Mammary epithelial cell (primary cell): Measurements from ENCODE around the gene CNOT3.

Experiments used
- CTCF ChIP-seq, 2 donors: IDR thresholded peaks in 1 of 2; conservative IDR thresholded peaks in 1 of 2; 2 replicates each; pipeline ENCODE4 v1.5.1; 2011 to 2012; ENCODE audit warnings: inconsistent platforms in 2 of 2, low read length in 2 of 2, mild to moderate bottlenecking in 2 of 2, control low read depth in 1 of 2, low read depth in 1 of 2; ENCODE audit not compliant: insufficient read depth in 1 of 2; ENCODE audit errors: extremely low read depth in 1 of 2
- EZH2 ChIP-seq: IDR thresholded peaks from 2 replicates; pipeline ENCODE4 v1.6.1; 2012; ENCODE audit warnings: low read length, inconsistent platforms, borderline replicate concordance

DNA sequence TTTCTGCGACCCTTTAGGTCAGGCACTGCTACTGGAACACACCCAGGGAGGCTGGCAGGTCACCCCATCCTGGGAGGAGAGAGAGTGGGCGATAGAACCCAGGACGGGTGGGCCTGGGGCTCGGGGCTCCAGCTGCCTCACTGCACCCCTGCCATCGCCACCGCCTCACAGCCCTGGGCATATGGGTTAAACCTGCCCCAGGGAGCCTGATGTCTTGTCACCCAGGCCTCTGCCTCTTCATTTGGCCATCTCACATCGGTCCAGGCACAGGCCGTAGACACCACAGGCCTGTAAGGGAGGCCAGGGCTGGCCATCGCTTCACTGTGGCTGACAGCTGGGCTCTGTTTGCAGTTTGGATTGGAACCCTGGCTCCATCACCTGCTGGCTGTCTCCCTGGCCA is 11.8 kb upstream of the CNOT3 start:
- no peak for TF ChIP-seq CTCF (conservative IDR thresholded peaks at IDR 0.05 in 1 of 2, IDR thresholded peaks at IDR 0.05 in 1 of 2; ENCODE audit: extremely low read depth in 1 of 2, insufficient read depth in 1 of 2, low read depth in 1 of 2, low read length in 2 of 2)
- no peak for TF ChIP-seq EZH2
